ENCODE data around the gene COX6B1. TPM values are rescaled to one million over a fixed set of nuclear protein-coding genes. Genes with fewer than 3 reads are reported as not detected.

The COX6B1 gene
- total RNA-seq, 1 experiment from 2014 or later = 496 TPM

GRCh38 chr19:35669974-35670373 is 21.9 kb downstream of the COX6B1 start (continued):
- TF ChIP-seq YY1 (IDR thresholded peaks at IDR 0.05; ENCODE audit: extremely low read depth, insufficient replicate concordance, low read depth, low read length) (no peak), MAX (IDR thresholded peaks at IDR 0.05) (no peak)

- Histone ChIP-seq H3K79me2 (ENCODE audit: insufficient read depth, low read length) (no peaks in the 10 kb centered on the region), H3K36me3 (ENCODE audit: control insufficient read depth in 1 of 2, insufficient read depth in 2 of 2, low read length in 2 of 2) (no peaks in the 10 kb centered on the region), H3K9me2 (ENCODE audit: insufficient read depth) (no peaks in the 10 kb centered on the region), H3K4me3 (replicated peaks in 1 of 2; ENCODE audit: low read depth in 1 of 2, low read length in 2 of 2) (no peak overlapping the region), H3K9ac (ENCODE audit: low read length) (no peak overlapping the region), H3K27me3 (ENCODE audit: insufficient read depth, low read length) (peaks cover 5% of the 10 kb centered on the region; the same call in 1 of the 2 replicates), H3K4me1 (ENCODE audit: control insufficient read depth in 1 of 2, insufficient read depth in 2 of 2, low read length in 2 of 2) (peaks cover 2 to 17% of the 10 kb centered on the region in 2 experiments; a peak in 2 of 4 replicates), H3K9me3 (ENCODE audit: control insufficient read depth in 1 of 2, insufficient read depth in 1 of 2, low read depth in 1 of 2, low read length in 2 of 2) (no peaks in the 10 kb centered on the region), H3K27ac (ENCODE audit: low read depth, low read length) (no peak overlapping the region), H3K4me2 (ENCODE audit: low read length) (no peak overlapping the region), H2AFZ (ENCODE audit: low read depth, low read length, poor library complexity, severe bottlenecking) (no peak overlapping the region), H4K20me1 (ENCODE audit: insufficient read depth) (no peaks in the 10 kb centered on the region)
- intact Hi-C loops (cut with micrococcal nuclease) = no loop called here
- ChIA-PET CTCF (no interaction called here), POLR2A (interaction anchor here (0.7 kb wide), 1 partner anchor 23 kb away, joined by 4 read pairs; the partner anchor contains the start of gene COX6B1), RAD21 (ENCODE audit: low non-redundant PET in 1 of 2, low total read pairs in 2 of 2, uncharacterized antibody in 2 of 2, unreplicated experiment in 2 of 2) (no interaction called here)
- DNase-seq (ENCODE audit: low read depth, low spot score) (no peak), ATAC-seq (no peak)
- BruUV-seq (replicated peaks) = no TSS peak
- no peak for TF ChIP-seq JUND (IDR thresholded peaks at IDR 0.05)
- no peak for TF ChIP-seq ATF3 (IDR thresholded peaks at IDR 0.05)
- TF ChIP-seq CTCF (IDR thresholded peaks at IDR 0.05 in 2 of 3, conservative IDR thresholded peaks at IDR 0.05 in 1 of 3; ENCODE audit: borderline replicate concordance in 1 of 3, insufficient read depth in 1 of 3, low read depth in 2 of 3, low read length in 2 of 3) = no peak
- TF ChIP-seq REST (IDR thresholded peaks at IDR 0.05; ENCODE audit: low read depth) = no peak
- TF ChIP-seq SRF (IDR thresholded peaks at IDR 0.05; ENCODE audit: low read depth) = no peak
- no peak for TF ChIP-seq ELF1 (IDR thresholded peaks at IDR 0.05; ENCODE audit: borderline replicate concordance, low read depth)
- no peak for TF ChIP-seq ZNF274 (IDR thresholded peaks at IDR 0.05; ENCODE audit: low read depth, low read length)
- no peak for TF ChIP-seq ZBTB33 (IDR thresholded peaks at IDR 0.05; ENCODE audit: extremely low read depth, insufficient replicate concordance, low read length)
- TF ChIP-seq EZH2 (IDR thresholded peaks at IDR 0.05) = no peak
- TF ChIP-seq CEBPB (IDR thresholded peaks at IDR 0.05; ENCODE audit: low read depth) = no peak
Measured at GRCh38 chr19:35670686-35671085, 22.6 kb downstream of the COX6B1 start.

Data from HCT116 (cell line).